Esophagus squamous epithelium (tissue), 5 donors: ENCODE measurements around the gene NSD2. TPM values are rescaled to one million over a fixed set of nuclear protein-coding genes. Genes with fewer than 3 reads are reported as not detected.
"Not testable (repeated sequence)": the region's sequence is repeated elsewhere in the genome, so short reads cannot be mapped to it uniquely, and the experiment has no call there.

Experiments
- DNase-seq: peaks from one replicate; lab custom pipeline; 2025; lab: John Stamatoyannopoulos, UW
- H3K27ac ChIP-seq, 4 donors: fragments of 200-600 bp; sonication (generic); one replicate each; pipeline ENCODE4 v1.5.1; 2016 to 2019; ENCODE audit warnings: mild to moderate bottlenecking in 1 of 4
- H3K27me3 ChIP-seq, 4 donors: fragments of 200-600 bp; sonication (generic); 1 replicate in 3 of 4; 2 replicates in 1 of 4; pipeline versions ENCODE4 v1.5.1 to v1.6.0; 2017 to 2021; ENCODE audit warnings: antibody characterized with exemption in 1 of 4
- H3K36me3 ChIP-seq, 3 donors: fragments of 200-600 bp; sonication (generic); one replicate each; pipeline ENCODE4 v1.5.1; 2016 to 2019
- H3K4me1 ChIP-seq, 3 donors: fragments of 200-600 bp; sonication (generic); one replicate each; pipeline ENCODE4 v1.5.1; 2017 to 2019
- H3K4me3 ChIP-seq, 4 donors: fragments of 200-600 bp; sonication (generic); 1 replicate in 3 of 4; 2 replicates in 1 of 4; pipeline ENCODE4 v1.5.1; 2016 to 2019; ENCODE audit warnings: mild to moderate bottlenecking in 2 of 4, moderate library complexity in 1 of 4
- H3K9me3 ChIP-seq, 3 donors: fragments of 200-600 bp; sonication (generic); one replicate each; pipeline ENCODE4 v1.5.1; 2016 to 2019
- POLR2A ChIP-seq, 4 donors: fragments of 450-650 bp; IDR thresholded peaks; one replicate each; pipeline ENCODE4 v1.6.1; 2017; ENCODE audit warnings: antibody characterized with exemption in 4 of 4, mild to moderate bottlenecking in 4 of 4, moderate library complexity in 3 of 4
- WGBS, 2 donors: methylation state at CpG; one replicate each; pipeline ENCODE4 v1.1.5; 2018; 5-methylcytosine and 5-hydroxymethylcytosine counted together
- intact Hi-C: fragments of 100-400 bp; cut with DNase I; formaldehyde crosslinking; loops from one replicate; pipeline ENCODE4 v1.15.0; 2022
- total RNA-seq, 4 donors: library from RNA; depleted of rRNA; stranded (reverse); fragments of >200 nt; gene quantifications; one replicate each; pipeline ENCODE4 v1.1.0, GENCODE V29; 2016
- TF ChIP-seq, protein P1 (sequence below), 6 experiments: fragments of 450-650 bp in 4 of 6; fragments of 200-600 bp in 2 of 6; sonication (generic) in 2 of 6; IDR thresholded peaks; one replicate each; pipeline ENCODE4 v1.5.1; 2016 to 2019; ENCODE audit warnings: antibody characterized with exemption in 6 of 6, mild to moderate bottlenecking in 4 of 6, moderate library complexity in 4 of 6
- donor health status: DM: yes; HTN: yes; CAD: no.

NSD2 gene
- total RNA-seq, 4 donors from 2014 or later, result 31.9 to 36.4 (median 34.5) TPM

- no peak for TF ChIP-seq POLR2A (IDR thresholded peaks at IDR 0.05)
- TF ChIP-seq, protein P1, sequence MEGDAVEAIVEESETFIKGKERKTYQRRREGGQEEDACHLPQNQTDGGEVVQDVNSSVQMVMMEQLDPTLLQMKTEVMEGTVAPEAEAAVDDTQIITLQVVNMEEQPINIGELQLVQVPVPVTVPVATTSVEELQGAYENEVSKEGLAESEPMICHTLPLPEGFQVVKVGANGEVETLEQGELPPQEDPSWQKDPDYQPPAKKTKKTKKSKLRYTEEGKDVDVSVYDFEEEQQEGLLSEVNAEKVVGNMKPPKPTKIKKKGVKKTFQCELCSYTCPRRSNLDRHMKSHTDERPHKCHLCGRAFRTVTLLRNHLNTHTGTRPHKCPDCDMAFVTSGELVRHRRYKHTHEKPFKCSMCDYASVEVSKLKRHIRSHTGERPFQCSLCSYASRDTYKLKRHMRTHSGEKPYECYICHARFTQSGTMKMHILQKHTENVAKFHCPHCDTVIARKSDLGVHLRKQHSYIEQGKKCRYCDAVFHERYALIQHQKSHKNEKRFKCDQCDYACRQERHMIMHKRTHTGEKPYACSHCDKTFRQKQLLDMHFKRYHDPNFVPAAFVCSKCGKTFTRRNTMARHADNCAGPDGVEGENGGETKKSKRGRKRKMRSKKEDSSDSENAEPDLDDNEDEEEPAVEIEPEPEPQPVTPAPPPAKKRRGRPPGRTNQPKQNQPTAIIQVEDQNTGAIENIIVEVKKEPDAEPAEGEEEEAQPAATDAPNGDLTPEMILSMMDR (IDR thresholded peaks at IDR 0.05), result peak in 4 of 6 experiments; percentile 11 to 47 (median 36)
- WGBS, 2 donors, result 4 to 11% methylated on average over 18 to 21 of the region's 23 CpGs
- no peaks in the 10 kb centered on the region for H3K27me3 ChIP-seq
- H3K27ac ChIP-seq, result peak overlapping the region; percentile 93 to 99 (median 97)
- DNase-seq, result no peak
- peaks cover 3 to 37% (median 21%) of the 10 kb centered on the region in 3 donors for H3K4me1 ChIP-seq
- H3K9me3 ChIP-seq, result no peaks in the 10 kb centered on the region
- peak overlapping the region; percentile 94 to 99 (median 96) for H3K4me3 ChIP-seq
- peaks cover 0 to 23% (median 0%) of the 10 kb centered on the region in 3 donors for H3K36me3 ChIP-seq
- intact Hi-C loops, result no loop called here
These were observed 138.5 kb downstream of the NSD2 start for GRCh38 chr4:2009651-2010233.

GRCh38 chr4:2011583-2011982 is 140.4 kb downstream of the NSD2 start:
- Histone ChIP-seq H3K9me3 (no peaks in the 10 kb centered on the region), H3K4me1 (peaks cover 3 to 26% (median 19%) of the 10 kb centered on the region in 3 donors), H3K27ac (no peak overlapping the region), H3K27me3 (no peaks in the 10 kb centered on the region), H3K36me3 (peaks cover 0 to 5% (median 0%) of the 10 kb centered on the region in 3 donors), H3K4me3 (no peak overlapping the region)
- DNase-seq, result no peak
- TF ChIP-seq, protein P1 (IDR thresholded peaks at IDR 0.05), result no peak
- no peak for TF ChIP-seq POLR2A (IDR thresholded peaks at IDR 0.05)
- 79 to 81% methylated on average over 2 of the region's 3 CpGs for WGBS, 2 donors
- intact Hi-C loops, result no loop called here

DNA sequence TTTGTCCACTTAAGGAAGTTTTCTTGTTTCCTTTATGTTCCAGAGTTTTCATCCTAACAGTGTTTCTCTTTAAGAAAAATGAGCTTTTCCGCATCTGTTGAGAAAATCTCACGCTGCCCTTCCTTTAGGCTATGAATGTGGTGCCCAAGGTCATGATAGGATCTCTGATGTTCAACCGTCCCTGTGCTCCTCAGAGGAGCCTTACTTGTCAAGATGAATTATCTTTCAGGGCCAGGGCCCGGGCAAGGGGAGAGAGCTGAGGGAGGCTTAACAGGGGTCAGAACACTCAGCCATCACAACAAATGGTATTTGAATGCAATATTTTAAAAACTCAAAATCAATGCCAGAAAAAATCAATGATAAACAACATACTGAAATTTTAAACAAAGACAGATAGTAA is 143.8 kb downstream of the NSD2 start:
- Histone ChIP-seq H3K36me3 (no peaks in the 10 kb centered on the region), H3K4me3 (no peak overlapping the region), H3K27ac (no peak overlapping the region), H3K27me3 (peaks cover 0 to 19% (median 0%) of the 10 kb centered on the region in 4 donors), H3K9me3 (no peaks in the 10 kb centered on the region), H3K4me1 (peaks cover 0 to 5% (median 3%) of the 10 kb centered on the region in 3 donors)
- TF ChIP-seq, protein P1 (IDR thresholded peaks at IDR 0.05), result no peak
- no peak for TF ChIP-seq POLR2A (IDR thresholded peaks at IDR 0.05)
- WGBS, 2 donors, result 69 to 78% methylated on average over 4 of the region's 4 CpGs
- DNase-seq, result no peak
- intact Hi-C loops, result no loop called here

GRCh38 chr4:2021358-2022018 is 150.3 kb downstream of the NSD2 start:
- 28 to 38% methylated on average over 13 to 14 of the region's 15 CpGs for WGBS, 2 donors
- H3K4me1 ChIP-seq, H3K27ac ChIP-seq, DNase-seq, intact Hi-C loops, H3K36me3 ChIP-seq, H3K9me3 ChIP-seq, H3K4me3 ChIP-seq: not testable (repeated sequence)
- peaks cover 0 to 58% (median 0%) of the 10 kb centered on the region in 4 donors for H3K27me3 ChIP-seq

- Histone ChIP-seq H3K36me3 (no peaks in the 10 kb centered on the region), H3K4me1 (no peaks in the 10 kb centered on the region), H3K9me3 (no peaks in the 10 kb centered on the region), H3K4me3 (no peak overlapping the region), H3K27me3 (peaks cover 0 to 55% (median 0%) of the 10 kb centered on the region in 4 donors), H3K27ac (no peak overlapping the region)
- intact Hi-C loops, result no loop called here
- TF ChIP-seq, protein P1 (IDR thresholded peaks at IDR 0.05), result no peak
- TF ChIP-seq POLR2A (IDR thresholded peaks at IDR 0.05), result no peak
- no peak for DNase-seq
These were observed 153.5 kb downstream of the NSD2 start for GRCh38 chr4:2024683-2025082.
